ENCODE data around the gene TRMT6.

TRMT6 gene

GRCh38 chr20:5920581-5920980, 29.8 kb downstream of the TRMT6 start:
- DNase-seq = no peak

GRCh38 chr20:5919626-5920544, 30.4 kb downstream of the TRMT6 start:
- no peak overlapping the region for H3K27ac ChIP-seq
- H3K36me3 ChIP-seq (replicated peaks) = no peaks in the 10 kb centered on the region
- TF ChIP-seq CTCF (IDR thresholded peaks at IDR 0.05; ENCODE audit: low read depth, low read length, missing control alignments) = no peak
- in situ Hi-C loops (cut with HindIII; ENCODE audit: low pct_ligation_motif_present, low sequenced_read_pairs) = no loop called here
- no peak overlapping the region for H3K4me3 ChIP-seq (ENCODE audit: low read depth, low read length)
- peak; percentile 7 for DNase-seq
- no peaks in the 10 kb centered on the region for H3K27me3 ChIP-seq (replicated peaks)

More at GRCh38 chr20:5920581-5920980, 29.8 kb downstream of the TRMT6 start:
- no peak for TF ChIP-seq CTCF (IDR thresholded peaks at IDR 0.05; ENCODE audit: low read depth, low read length, missing control alignments)
- Histone ChIP-seq H3K27ac (no peak overlapping the region), H3K36me3 (replicated peaks) (no peaks in the 10 kb centered on the region), H3K4me3 (ENCODE audit: low read depth, low read length) (no peak overlapping the region), H3K27me3 (replicated peaks) (no peaks in the 10 kb centered on the region)
- in situ Hi-C loops (cut with HindIII; ENCODE audit: low pct_ligation_motif_present, low sequenced_read_pairs) = no loop called here

- DNase-seq = peak; percentile 42
- in situ Hi-C loops (cut with HindIII; ENCODE audit: low pct_ligation_motif_present, low sequenced_read_pairs) = no loop called here
- Histone ChIP-seq H3K27ac (peak overlapping the region; percentile 55), H3K4me3 (ENCODE audit: low read depth, low read length) (no peak overlapping the region), H3K36me3 (replicated peaks) (no peaks in the 10 kb centered on the region), H3K27me3 (replicated peaks) (no peaks in the 10 kb centered on the region)
- TF ChIP-seq CTCF (IDR thresholded peaks at IDR 0.05; ENCODE audit: low read depth, low read length, missing control alignments) = no peak
Observed at GRCh38 chr20:5918856-5919625, 31.3 kb downstream of the TRMT6 start.

GRCh38 chr20:5914859-5915258, 35.5 kb downstream of the TRMT6 start:
- H3K27ac ChIP-seq = no peak overlapping the region
- DNase-seq = no peak
- H3K36me3 ChIP-seq (replicated peaks) = no peaks in the 10 kb centered on the region
- H3K4me3 ChIP-seq (ENCODE audit: low read depth, low read length) = no peak overlapping the region
- in situ Hi-C loops (cut with HindIII; ENCODE audit: low pct_ligation_motif_present, low sequenced_read_pairs) = no loop called here
- H3K27me3 ChIP-seq (replicated peaks) = no peaks in the 10 kb centered on the region
- no peak for TF ChIP-seq CTCF (IDR thresholded peaks at IDR 0.05; ENCODE audit: low read depth, low read length, missing control alignments)

- Histone ChIP-seq H3K36me3 (replicated peaks) (no peaks in the 10 kb centered on the region), H3K4me3 (ENCODE audit: low read depth, low read length) (no peak overlapping the region), H3K27me3 (replicated peaks) (no peaks in the 10 kb centered on the region), H3K27ac (no peak overlapping the region)
- no peak for TF ChIP-seq CTCF (IDR thresholded peaks at IDR 0.05; ENCODE audit: low read depth, low read length, missing control alignments)
- DNase-seq = no peak
- in situ Hi-C loops (cut with HindIII; ENCODE audit: low pct_ligation_motif_present, low sequenced_read_pairs) = no loop called here
Observed at GRCh38 chr20:5913166-5913565, 37.2 kb downstream of the TRMT6 start.
